MG63 (cell line): ENCODE measurements around the gene CDH24. TPM values are rescaled to one million over a fixed set of nuclear protein-coding genes. Genes with fewer than 3 reads are reported as not detected.

Experiments used
- total RNA-seq: library from RNA; depleted of rRNA; stranded (reverse); fragments of >200 nt; shearing (Covaris generic); gene quantifications from 2 replicates; pipeline ENCODE4 v1.2.3, GENCODE V29; 2014; ENCODE audit warnings: low replicate concordance; rRNA removed

The CDH24 gene
- total RNA-seq, 1 experiment from 2014 or later: 1.9 TPM

Other genes starting within 250 kb of the CDH24 start
- 4.0 TPM in 1 of 2 replicates, not detected in the other for gene SLC7A7, start 242.1 kb downstream of the CDH24 start, total RNA-seq
- 22.1 and 92.8 TPM in 2 replicates for gene MRPL52, start 227.6 kb downstream of the CDH24 start, total RNA-seq
- 85.2 and 124 TPM in 2 replicates for gene MMP14, start 220.9 kb downstream of the CDH24 start, total RNA-seq
- 6.4 and 21.9 TPM in 2 replicates for gene LRP10, start 185.8 kb downstream of the CDH24 start, total RNA-seq
- gene REM2, start 174.3 kb downstream of the CDH24 start, total RNA-seq: not detected in 2 replicates
- 25.4 and 27.8 TPM in 2 replicates for gene RBM23, start 138.4 kb downstream of the CDH24 start, total RNA-seq
- 99.2 and 100 TPM in 2 replicates for gene PRMT5, start 128.1 kb downstream of the CDH24 start, total RNA-seq
- gene HAUS4, start 100.4 kb downstream of the CDH24 start, total RNA-seq: 41.3 and 76.1 TPM in 2 replicates
- gene AJUBA, start 75.0 kb downstream of the CDH24 start, total RNA-seq: 60.8 and 69.6 TPM in 2 replicates
- gene C14orf93, start 47.4 kb downstream of the CDH24 start, total RNA-seq: 3.7 and 12.3 TPM in 2 replicates
- 170 and 273 TPM in 2 replicates for gene PSMB5, start 22.6 kb downstream of the CDH24 start, total RNA-seq
- gene PSMB11, start 15.3 kb downstream of the CDH24 start, total RNA-seq: not detected in 2 replicates
- 39.7 and 52.2 TPM in 2 replicates for gene ACIN1, start 37.6 kb upstream of the CDH24 start, total RNA-seq
- gene C14orf119, start 38.0 kb upstream of the CDH24 start, total RNA-seq: 9.6 and 22.8 TPM in 2 replicates
- gene CIROP, start 47.5 kb upstream of the CDH24 start, total RNA-seq: not detected in 2 replicates
- not detected in 2 replicates for gene CEBPE, start 61.7 kb upstream of the CDH24 start, total RNA-seq
- 0.13 and 8.4 TPM in 2 replicates for gene SLC7A8, start 126.1 kb upstream of the CDH24 start, total RNA-seq
- not detected in 2 replicates for gene RNF212B, start 180.4 kb upstream of the CDH24 start, total RNA-seq
- 0.76 and 1.4 TPM in 2 replicates for gene HOMEZ, start 228.6 kb upstream of the CDH24 start, total RNA-seq
- 0.30 TPM in 1 of 2 replicates, not detected in the other for gene PPP1R3E, start 245.3 kb upstream of the CDH24 start, total RNA-seq
- 7.1 and 10.7 TPM in 2 replicates for gene BCL2L2, start 249.3 kb upstream of the CDH24 start, total RNA-seq